Vagina (tissue), 2 donors: ENCODE measurements around the gene KIF1B.

Source experiments
- POLR2A ChIP-seq, 2 donors: fragments of 450-650 bp; IDR thresholded peaks; one replicate each; pipeline ENCODE4 v1.6.1; 2017; ENCODE audit warnings: antibody characterized with exemption in 2 of 2, mild to moderate bottlenecking in 2 of 2, moderate library complexity in 2 of 2
- POLR2AphosphoS5 ChIP-seq, 2 donors: sonication (generic); formaldehyde crosslinking; IDR thresholded peaks; one replicate each; pipeline ENCODE4 v1.9.0; 2017; ENCODE audit warnings: antibody characterized with exemption in 2 of 2, mild to moderate bottlenecking in 2 of 2, low read depth in 1 of 2; ENCODE audit not compliant: insufficient read depth in 1 of 2
- TF ChIP-seq, protein P1 (sequence below), 3 experiments: fragments of 450-650 bp in 2 of 3; fragments of 200-600 bp in 1 of 3; sonication (generic) in 1 of 3; IDR thresholded peaks; one replicate each; pipeline ENCODE4 v1.5.1; 2017 to 2019; ENCODE audit warnings: antibody characterized with exemption in 3 of 3, mild to moderate bottlenecking in 2 of 3, moderate library complexity in 2 of 3

DNA sequence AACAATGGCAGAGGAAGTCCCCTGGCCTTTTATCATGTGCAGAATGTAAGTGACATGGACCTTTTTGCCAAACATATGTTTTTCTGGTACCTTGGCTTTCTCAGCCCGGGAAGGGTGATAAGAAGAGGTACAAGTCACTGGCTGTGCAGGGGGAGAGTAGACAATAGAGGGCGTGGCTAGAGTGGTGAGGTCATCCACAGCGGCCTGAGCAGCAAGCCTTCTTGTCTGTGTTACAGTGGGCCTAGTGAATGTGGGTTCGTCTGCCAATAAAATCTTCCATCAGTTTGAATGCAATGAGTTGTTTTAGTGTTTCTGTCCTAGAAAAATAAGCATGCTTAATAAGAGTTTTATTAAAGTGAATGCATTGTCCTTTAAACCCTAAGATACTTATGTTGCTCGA, 129.4 kb downstream of the KIF1B start:
- TF ChIP-seq, protein P1, sequence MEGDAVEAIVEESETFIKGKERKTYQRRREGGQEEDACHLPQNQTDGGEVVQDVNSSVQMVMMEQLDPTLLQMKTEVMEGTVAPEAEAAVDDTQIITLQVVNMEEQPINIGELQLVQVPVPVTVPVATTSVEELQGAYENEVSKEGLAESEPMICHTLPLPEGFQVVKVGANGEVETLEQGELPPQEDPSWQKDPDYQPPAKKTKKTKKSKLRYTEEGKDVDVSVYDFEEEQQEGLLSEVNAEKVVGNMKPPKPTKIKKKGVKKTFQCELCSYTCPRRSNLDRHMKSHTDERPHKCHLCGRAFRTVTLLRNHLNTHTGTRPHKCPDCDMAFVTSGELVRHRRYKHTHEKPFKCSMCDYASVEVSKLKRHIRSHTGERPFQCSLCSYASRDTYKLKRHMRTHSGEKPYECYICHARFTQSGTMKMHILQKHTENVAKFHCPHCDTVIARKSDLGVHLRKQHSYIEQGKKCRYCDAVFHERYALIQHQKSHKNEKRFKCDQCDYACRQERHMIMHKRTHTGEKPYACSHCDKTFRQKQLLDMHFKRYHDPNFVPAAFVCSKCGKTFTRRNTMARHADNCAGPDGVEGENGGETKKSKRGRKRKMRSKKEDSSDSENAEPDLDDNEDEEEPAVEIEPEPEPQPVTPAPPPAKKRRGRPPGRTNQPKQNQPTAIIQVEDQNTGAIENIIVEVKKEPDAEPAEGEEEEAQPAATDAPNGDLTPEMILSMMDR (IDR thresholded peaks at IDR 0.05), result no peak
- TF ChIP-seq POLR2A (IDR thresholded peaks at IDR 0.05) (no peak), POLR2AphosphoS5 (IDR thresholded peaks at IDR 0.05; ENCODE audit: insufficient read depth in 1 of 2, low read depth in 1 of 2) (no peak)
